ENCODE measurements around the gene HID1.

HID1 gene

GRCh38 chr17:74947041-74947754 is 25.4 kb downstream of the HID1 start:
- TF ChIP-seq CTCF (IDR thresholded peaks at IDR 0.05) = no peak
- Histone ChIP-seq H3K4me3 (ENCODE audit: low read depth in 1 of 2, low read length in 1 of 2) (no peak overlapping the region), H3K27ac (no peak overlapping the region)

DNA sequence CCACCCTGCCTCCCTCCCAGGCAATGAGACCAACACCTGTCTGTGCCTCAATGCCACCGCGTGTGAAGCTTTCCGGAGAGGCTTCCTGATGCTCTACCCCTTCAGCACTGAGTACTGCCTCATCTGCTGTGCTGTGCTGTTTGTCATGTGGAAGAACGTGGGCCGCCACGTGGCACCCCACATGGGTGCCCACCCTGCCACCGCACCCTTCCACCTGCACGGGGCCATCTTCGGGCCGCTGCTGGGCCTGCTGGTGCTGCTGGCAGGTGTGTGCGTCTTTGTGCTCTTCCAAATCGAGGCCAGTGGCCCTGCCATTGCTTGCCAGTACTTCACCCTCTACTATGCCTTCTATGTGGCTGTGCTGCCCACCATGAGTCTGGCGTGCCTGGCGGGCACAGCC is 25.9 kb downstream of the HID1 start:
- Histone ChIP-seq H3K4me3 (ENCODE audit: low read depth in 1 of 2, low read length in 1 of 2) (no peak overlapping the region), H3K27ac (no peak overlapping the region), H3K4me1 (ENCODE audit: control insufficient read depth in 1 of 2, insufficient read depth in 1 of 2, low read depth in 1 of 2, low read length in 1 of 2) (no peaks in the 10 kb centered on the region), H3K27me3 (peaks cover 87% of the 10 kb centered on the region), H3K36me3 (no peaks in the 10 kb centered on the region), H3K9me3 (no peaks in the 10 kb centered on the region)
- TF ChIP-seq CTCF (IDR thresholded peaks at IDR 0.05) = no peak

More at GRCh38 chr17:74947041-74947754, 25.4 kb downstream of the HID1 start:
- H3K36me3 ChIP-seq = no peaks in the 10 kb centered on the region
- H3K27me3 ChIP-seq = peaks cover 87% of the 10 kb centered on the region
- H3K9me3 ChIP-seq = no peaks in the 10 kb centered on the region
- no peaks in the 10 kb centered on the region for H3K4me1 ChIP-seq (ENCODE audit: control insufficient read depth in 1 of 2, insufficient read depth in 1 of 2, low read depth in 1 of 2, low read length in 1 of 2)

DNA sequence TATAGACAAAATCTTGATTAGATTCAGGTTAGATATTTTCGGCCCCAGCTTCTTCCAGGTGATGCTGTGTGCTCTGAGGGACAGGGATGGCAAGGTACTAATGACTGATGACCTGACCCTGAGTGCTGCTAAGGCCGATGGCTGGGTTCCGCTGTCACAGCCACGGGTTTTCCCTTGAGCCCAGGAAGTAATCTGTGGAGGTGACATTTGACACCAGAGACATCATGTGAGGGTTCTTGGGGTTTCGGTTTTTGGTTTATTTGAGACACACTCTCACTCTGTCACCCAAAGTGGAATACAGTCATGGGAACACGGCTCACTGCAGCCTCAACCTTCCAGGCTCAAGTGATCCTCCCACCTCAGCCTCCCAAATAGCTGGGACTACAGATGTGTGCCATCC is 27.0 kb downstream of the HID1 start:
- no peaks in the 10 kb centered on the region for H3K9me3 ChIP-seq
- no peaks in the 10 kb centered on the region for H3K36me3 ChIP-seq
- H3K27me3 ChIP-seq = peaks cover 92% of the 10 kb centered on the region
- H3K4me3 ChIP-seq (ENCODE audit: low read depth in 1 of 2, low read length in 1 of 2) = no peak overlapping the region
- H3K27ac ChIP-seq = no peak overlapping the region
- no peaks in the 10 kb centered on the region for H3K4me1 ChIP-seq (ENCODE audit: control insufficient read depth in 1 of 2, insufficient read depth in 1 of 2, low read depth in 1 of 2, low read length in 1 of 2)
- TF ChIP-seq CTCF (IDR thresholded peaks at IDR 0.05) = no peak

DNA sequence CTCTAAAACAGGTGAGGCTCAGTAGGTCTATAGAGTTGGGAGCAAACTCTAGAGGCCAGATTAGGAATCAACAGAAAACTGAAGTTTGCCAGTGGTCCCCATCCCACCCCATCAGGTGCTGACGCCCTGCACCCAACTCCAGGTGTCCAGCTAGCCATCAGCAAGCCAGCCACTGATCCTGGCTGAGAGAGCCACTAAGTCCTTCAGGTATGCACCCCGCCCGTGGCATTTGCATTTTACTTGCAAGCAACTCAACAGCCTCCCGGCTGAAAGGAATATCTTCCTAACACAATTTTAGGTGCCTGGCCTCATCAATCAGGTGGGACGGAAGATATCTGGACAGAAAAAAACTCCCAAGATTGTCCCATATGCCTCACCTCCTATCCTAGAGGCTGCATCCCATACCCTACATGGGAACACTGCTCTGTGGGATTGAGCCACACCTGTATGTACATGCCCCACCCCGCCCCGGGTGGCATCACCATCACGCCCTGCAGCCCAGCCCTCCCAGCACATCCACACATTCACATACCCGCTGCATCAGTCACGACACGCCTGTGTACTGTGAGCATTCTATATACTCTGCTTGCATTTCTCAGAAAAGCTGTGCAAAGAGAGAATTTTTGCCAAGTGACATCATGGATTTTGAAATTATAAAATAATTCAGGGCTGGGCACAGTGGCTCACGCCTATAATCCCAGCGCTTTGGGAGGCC is 28.6 kb downstream of the HID1 start:
- no peaks in the 10 kb centered on the region for H3K4me1 ChIP-seq (ENCODE audit: control insufficient read depth in 1 of 2, insufficient read depth in 1 of 2, low read depth in 1 of 2, low read length in 1 of 2)
- no peak overlapping the region for H3K4me3 ChIP-seq (ENCODE audit: low read depth in 1 of 2, low read length in 1 of 2)
- H3K36me3 ChIP-seq = no peaks in the 10 kb centered on the region
- H3K27ac ChIP-seq = no peak overlapping the region
- peaks cover 95% of the 10 kb centered on the region for H3K27me3 ChIP-seq
- TF ChIP-seq CTCF (IDR thresholded peaks at IDR 0.05) = no peak
- H3K9me3 ChIP-seq = no peaks in the 10 kb centered on the region

GRCh38 chr17:74941128-74941725 is 31.3 kb downstream of the HID1 start:
- H3K4me1 ChIP-seq (ENCODE audit: control insufficient read depth in 1 of 2, insufficient read depth in 1 of 2, low read depth in 1 of 2, low read length in 1 of 2) = no peaks in the 10 kb centered on the region
- no peaks in the 10 kb centered on the region for H3K36me3 ChIP-seq
- no peak for TF ChIP-seq CTCF (IDR thresholded peaks at IDR 0.05)
- no peaks in the 10 kb centered on the region for H3K9me3 ChIP-seq
- no peak overlapping the region for H3K27ac ChIP-seq
- H3K4me3 ChIP-seq (ENCODE audit: low read depth in 1 of 2, low read length in 1 of 2) = no peak overlapping the region
- H3K27me3 ChIP-seq = peaks cover 99% of the 10 kb centered on the region

All from neutrophil (primary cell).